Measurements from ENCODE around the gene GSTCD.

The GSTCD gene

DNA sequence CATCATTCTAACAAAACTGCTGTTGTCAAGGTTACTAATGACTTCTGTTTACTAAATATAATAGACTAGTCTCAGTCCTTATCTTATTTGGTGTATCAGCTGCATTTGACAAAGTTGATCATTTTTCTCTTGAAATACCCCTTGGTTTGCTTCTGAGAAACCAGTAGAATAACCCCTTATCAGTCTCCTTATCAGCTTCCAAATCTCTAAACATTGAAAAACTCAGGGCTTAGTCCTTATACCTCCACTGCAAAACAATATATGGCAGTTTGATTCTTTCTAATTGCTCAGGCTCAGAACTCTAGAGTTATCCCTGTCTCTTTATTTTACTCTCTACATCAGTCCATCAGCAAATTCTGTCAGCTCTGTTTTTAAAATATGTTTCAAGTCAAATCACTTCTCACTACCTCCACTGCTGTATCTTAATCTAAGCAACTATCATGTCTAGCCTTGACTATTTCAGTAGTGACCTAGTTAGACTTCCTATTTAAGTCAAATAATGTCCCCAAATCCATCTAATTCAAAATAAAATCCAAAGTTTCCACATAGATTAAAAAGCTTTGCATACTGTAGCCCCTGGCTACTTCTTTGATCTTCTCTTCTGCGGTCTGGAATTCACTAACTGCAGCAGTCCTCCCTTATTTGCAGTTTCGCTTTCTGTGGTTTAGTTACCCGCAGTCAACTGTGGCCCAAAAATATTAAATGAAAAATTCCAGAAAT, 99.6 kb downstream of the GSTCD start:
- H3K4me3 ChIP-seq (ENCODE audit: low read depth, low read length): no peak overlapping the region
- no peak for DNase-seq (ENCODE audit: low read depth)
- TF ChIP-seq, protein P1, sequence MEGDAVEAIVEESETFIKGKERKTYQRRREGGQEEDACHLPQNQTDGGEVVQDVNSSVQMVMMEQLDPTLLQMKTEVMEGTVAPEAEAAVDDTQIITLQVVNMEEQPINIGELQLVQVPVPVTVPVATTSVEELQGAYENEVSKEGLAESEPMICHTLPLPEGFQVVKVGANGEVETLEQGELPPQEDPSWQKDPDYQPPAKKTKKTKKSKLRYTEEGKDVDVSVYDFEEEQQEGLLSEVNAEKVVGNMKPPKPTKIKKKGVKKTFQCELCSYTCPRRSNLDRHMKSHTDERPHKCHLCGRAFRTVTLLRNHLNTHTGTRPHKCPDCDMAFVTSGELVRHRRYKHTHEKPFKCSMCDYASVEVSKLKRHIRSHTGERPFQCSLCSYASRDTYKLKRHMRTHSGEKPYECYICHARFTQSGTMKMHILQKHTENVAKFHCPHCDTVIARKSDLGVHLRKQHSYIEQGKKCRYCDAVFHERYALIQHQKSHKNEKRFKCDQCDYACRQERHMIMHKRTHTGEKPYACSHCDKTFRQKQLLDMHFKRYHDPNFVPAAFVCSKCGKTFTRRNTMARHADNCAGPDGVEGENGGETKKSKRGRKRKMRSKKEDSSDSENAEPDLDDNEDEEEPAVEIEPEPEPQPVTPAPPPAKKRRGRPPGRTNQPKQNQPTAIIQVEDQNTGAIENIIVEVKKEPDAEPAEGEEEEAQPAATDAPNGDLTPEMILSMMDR (IDR thresholded peaks at IDR 0.05; ENCODE audit: control insufficient read depth, extremely low read depth, insufficient read depth): no peak

DNA sequence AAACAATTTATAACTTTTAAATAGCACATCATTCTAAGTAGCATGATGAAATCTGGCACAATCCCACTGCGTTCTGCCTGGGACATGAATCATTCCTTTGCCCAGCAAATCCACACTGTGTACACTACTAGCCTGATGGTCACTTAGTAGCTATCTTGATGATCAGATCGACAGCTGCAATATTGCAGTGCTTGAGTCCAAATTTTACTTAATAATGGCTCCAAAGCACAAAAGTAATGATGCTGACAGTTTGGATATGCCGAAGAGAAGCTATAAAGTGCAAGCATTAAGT, 100.1 kb downstream of the GSTCD start:
- H3K4me3 ChIP-seq (ENCODE audit: low read depth, low read length): no peak overlapping the region
- no peak for DNase-seq (ENCODE audit: low read depth)

DNA sequence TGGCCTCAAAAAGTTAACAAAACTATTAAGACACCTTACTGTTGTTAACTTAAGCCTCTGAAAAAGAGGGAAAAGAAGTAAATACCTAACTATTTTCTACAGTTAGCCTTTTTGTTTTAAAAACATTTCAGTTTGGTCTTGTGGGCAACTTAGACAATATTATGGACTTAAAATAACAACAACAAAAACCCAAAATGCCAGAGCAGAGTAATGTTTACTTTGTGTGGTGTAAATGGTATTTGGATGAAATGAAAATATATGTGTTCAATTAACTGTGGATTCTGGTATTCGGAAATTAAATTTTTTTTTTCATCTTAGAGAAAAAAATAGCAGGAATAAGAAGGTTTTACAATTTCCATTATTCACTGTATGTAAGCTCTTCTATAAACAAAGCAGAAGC, 107.1 kb downstream of the GSTCD start:
- no peak overlapping the region for H3K4me3 ChIP-seq (ENCODE audit: low read depth, low read length)
- TF ChIP-seq, protein P1 (IDR thresholded peaks at IDR 0.05; ENCODE audit: control insufficient read depth, extremely low read depth, insufficient read depth): no peak
- DNase-seq (ENCODE audit: low read depth): no peak

More for the DNA sequence above, 100.1 kb downstream of the GSTCD start:
- TF ChIP-seq, protein P1 (IDR thresholded peaks at IDR 0.05; ENCODE audit: control insufficient read depth, extremely low read depth, insufficient read depth): no peak

DNA sequence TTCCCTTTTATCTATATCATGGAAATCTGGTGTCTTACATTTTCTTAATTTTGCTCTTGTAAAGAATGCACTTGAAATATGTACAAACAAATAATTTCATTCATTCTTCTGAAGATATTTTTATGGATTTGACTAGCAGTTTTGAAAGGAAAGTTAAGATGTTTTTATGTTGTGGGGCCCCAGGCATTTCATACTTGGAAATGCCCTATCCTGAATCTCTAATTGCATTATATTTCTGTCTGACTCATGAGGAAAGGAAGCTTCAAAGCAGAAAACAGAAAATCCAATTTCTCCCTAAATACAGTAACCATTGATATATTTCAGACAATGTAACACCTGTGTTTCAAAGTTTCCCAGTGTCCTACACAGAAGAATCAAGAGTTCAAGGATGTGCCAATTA, 113.5 kb downstream of the GSTCD start:
- TF ChIP-seq, protein P1 (IDR thresholded peaks at IDR 0.05; ENCODE audit: control insufficient read depth, extremely low read depth, insufficient read depth): no peak
- DNase-seq (ENCODE audit: low read depth): no peak
- no peak overlapping the region for H3K4me3 ChIP-seq (ENCODE audit: low read depth, low read length)

DNA sequence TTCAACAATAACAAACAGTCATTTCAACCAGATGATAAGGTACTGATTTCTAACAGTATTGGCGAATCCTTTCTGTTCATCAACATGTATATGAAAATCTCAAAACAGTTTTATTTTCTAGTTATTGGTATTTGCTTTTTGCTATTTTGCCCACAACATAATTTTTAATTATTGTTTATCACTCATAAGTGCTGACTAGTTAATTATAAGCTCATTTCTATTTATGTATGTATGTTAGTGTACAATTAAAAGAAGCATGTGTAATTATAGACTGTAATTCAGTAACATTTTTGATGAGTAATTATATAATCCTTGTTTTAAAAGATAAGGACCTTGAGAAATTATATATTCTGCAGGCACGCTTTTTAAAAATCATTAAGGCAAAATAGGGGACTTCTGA, 119.5 kb downstream of the GSTCD start:
- H3K4me3 ChIP-seq (ENCODE audit: low read depth, low read length): no peak overlapping the region
- TF ChIP-seq, protein P1 (IDR thresholded peaks at IDR 0.05; ENCODE audit: control insufficient read depth, extremely low read depth, insufficient read depth): no peak
- no peak for DNase-seq (ENCODE audit: low read depth)

DNA sequence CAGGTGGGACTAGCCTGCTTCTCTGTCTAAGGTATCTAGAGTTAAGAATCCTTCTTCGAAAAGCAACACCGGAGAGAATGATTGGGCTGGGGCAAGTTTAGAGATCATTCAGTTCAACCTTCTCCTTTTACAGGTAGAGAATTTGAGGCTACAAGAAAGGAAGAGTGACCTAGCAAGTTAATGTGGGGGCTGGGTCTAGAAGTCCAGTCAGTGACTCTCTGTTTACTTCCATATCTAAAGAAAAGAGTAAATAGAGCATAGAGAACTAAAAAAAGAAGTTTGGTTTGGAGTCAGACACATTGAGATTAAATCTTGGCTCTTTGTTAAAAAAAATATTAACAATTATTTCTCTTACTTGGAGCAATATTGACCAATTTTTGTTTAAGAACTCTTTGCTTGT, 122.6 kb downstream of the GSTCD start:
- DNase-seq (ENCODE audit: low read depth): no peak
- TF ChIP-seq, protein P1 (IDR thresholded peaks at IDR 0.05; ENCODE audit: control insufficient read depth, extremely low read depth, insufficient read depth): no peak
- no peak overlapping the region for H3K4me3 ChIP-seq (ENCODE audit: low read depth, low read length)

DNA sequence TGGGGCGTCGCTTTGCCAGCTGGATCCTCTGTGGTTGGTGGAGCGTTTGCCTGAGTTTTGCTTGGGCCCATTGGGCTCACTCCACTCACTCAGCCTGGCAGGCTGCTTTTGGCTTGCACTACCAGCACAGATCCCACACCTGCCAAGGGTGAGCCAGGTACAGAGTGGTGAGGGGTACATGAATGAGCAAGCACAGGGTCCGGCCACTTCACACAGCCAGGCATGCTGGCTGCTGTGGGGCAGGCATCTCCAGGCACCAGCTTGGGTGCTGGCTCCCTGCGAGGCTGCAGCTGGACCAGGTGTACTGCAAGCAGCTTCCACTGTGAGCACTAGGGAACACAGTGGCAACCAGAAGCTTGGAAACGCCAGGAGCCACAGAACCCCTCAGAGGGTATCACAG, 126.6 kb downstream of the GSTCD start:
- H3K4me3 ChIP-seq (ENCODE audit: low read depth, low read length): no peak overlapping the region
- DNase-seq (ENCODE audit: low read depth): no peak
- TF ChIP-seq, protein P1 (IDR thresholded peaks at IDR 0.05; ENCODE audit: control insufficient read depth, extremely low read depth, insufficient read depth): no peak

Data from LNCaP clone FGC (cell line).